H9 (cell line): ENCODE results near the gene SLC47A1. TPM values are rescaled to one million over a fixed set of nuclear protein-coding genes. Genes with fewer than 3 reads are reported as not detected.

ENCODE experiments used
- DNase-seq: peaks from one replicate; pipeline ENCODE4 v3.0.0-alpha.2; 2017
- H2AFZ ChIP-seq: one replicate; pipeline ENCODE4 v1.6.1; 2013; ENCODE audit warnings: mild to moderate bottlenecking, low read length, control low read depth, moderate library complexity
- H2AK5ac ChIP-seq: 2 replicates; pipeline ENCODE4 v1.6.1; 2013; ENCODE audit warnings: low read length, control low read depth, mixed read lengths; ENCODE audit not compliant: insufficient read length
- H2BK120ac ChIP-seq: one replicate; pipeline ENCODE4 v1.6.1; 2013; ENCODE audit warnings: low read depth, mild to moderate bottlenecking, low read length, control low read depth, inconsistent platforms; ENCODE audit not compliant: poor library complexity, severe bottlenecking
- H2BK12ac ChIP-seq: 2 replicates; pipeline ENCODE4 v1.6.1; 2013; ENCODE audit warnings: low read length, control low read depth, mixed read lengths, low read depth; ENCODE audit not compliant: insufficient read length
- H2BK15ac ChIP-seq: 2 replicates; pipeline ENCODE4 v1.6.1; 2013; ENCODE audit warnings: low read depth, low read length, control low read depth
- H2BK20ac ChIP-seq: one replicate; pipeline ENCODE4 v1.6.1; 2013; ENCODE audit warnings: low read depth, mild to moderate bottlenecking, low read length, control low read depth, inconsistent platforms; ENCODE audit not compliant: poor library complexity, severe bottlenecking
- H2BK5ac ChIP-seq: 2 replicates; pipeline ENCODE4 v1.6.1; 2013; ENCODE audit warnings: low read length, control low read depth, mixed read lengths; ENCODE audit not compliant: insufficient read length
- H3K14ac ChIP-seq: 2 replicates; pipeline ENCODE4 v1.6.1; 2013; ENCODE audit warnings: low read length, control low read depth; ENCODE audit not compliant: insufficient read depth
- H3K18ac ChIP-seq: 2 replicates; pipeline ENCODE4 v1.6.1; 2013; ENCODE audit warnings: low read depth, mild to moderate bottlenecking, mixed read lengths, low read length, control low read depth; ENCODE audit not compliant: insufficient read length
- H3K23ac ChIP-seq: 2 replicates; pipeline ENCODE4 v1.6.1; 2013; ENCODE audit warnings: low read length, control low read depth, mixed read lengths, low read depth; ENCODE audit not compliant: insufficient read length
- H3K23me2 ChIP-seq: 2 replicates; pipeline ENCODE4 v1.6.1; 2013; ENCODE audit warnings: low read depth, mild to moderate bottlenecking, mixed read lengths, low read length, control low read depth; ENCODE audit not compliant: insufficient read length, poor library complexity, severe bottlenecking
- H3K27ac ChIP-seq: 2 replicates; pipeline ENCODE4 v1.5.1; 2013; ENCODE audit warnings: low read length, control low read depth, mixed read lengths, low read depth; ENCODE audit not compliant: insufficient read length
- H3K27me3 ChIP-seq: 2 replicates; pipeline ENCODE4 v1.6.1; 2013; ENCODE audit warnings: low read length, control low read depth, inconsistent platforms; ENCODE audit not compliant: insufficient read depth
- H3K4ac ChIP-seq: 2 replicates; pipeline ENCODE4 v1.6.1; 2013; ENCODE audit warnings: low read depth, mild to moderate bottlenecking, control low read depth, inconsistent platforms, low read length, moderate library complexity
- H3K4me1 ChIP-seq: 2 replicates; pipeline ENCODE4 v1.6.1; 2013; ENCODE audit warnings: low read length, control low read depth, inconsistent platforms; ENCODE audit not compliant: insufficient read depth
- H3K4me2 ChIP-seq: 2 replicates; pipeline ENCODE4 v1.6.1; 2013; ENCODE audit warnings: low read length, control low read depth, mixed read lengths; ENCODE audit not compliant: insufficient read length, insufficient read depth
- H3K56ac ChIP-seq: 2 replicates; pipeline ENCODE4 v1.6.1; 2013; ENCODE audit warnings: low read depth, mild to moderate bottlenecking, mixed read lengths, low read length, control low read depth; ENCODE audit not compliant: insufficient read length
- H3K79me1 ChIP-seq: 2 replicates; pipeline ENCODE4 v1.6.1; 2013; ENCODE audit warnings: low read depth, mild to moderate bottlenecking, moderate library complexity, low read length, control low read depth, inconsistent platforms; ENCODE audit not compliant: insufficient read depth, poor library complexity, severe bottlenecking
- H3K79me2 ChIP-seq: 2 replicates; pipeline ENCODE4 v1.6.1; 2013; ENCODE audit warnings: low read length, control low read depth, inconsistent platforms; ENCODE audit not compliant: insufficient read depth
- H3K9ac ChIP-seq: 2 replicates; pipeline ENCODE4 v1.6.1; 2013; ENCODE audit warnings: low read length, control low read depth, mixed read lengths; ENCODE audit not compliant: insufficient read length; ENCODE audit errors: extremely low read depth
- H3K9me3 ChIP-seq: one replicate; pipeline ENCODE4 v1.6.1; 2013; ENCODE audit warnings: low read depth, low read length, inconsistent platforms; ENCODE audit not compliant: control insufficient read depth
- H3T11ph ChIP-seq: one replicate; pipeline ENCODE4 v1.6.1; 2013; ENCODE audit warnings: mild to moderate bottlenecking, low read length, control low read depth, inconsistent platforms
- H4K20me1 ChIP-seq: one replicate; pipeline ENCODE4 v1.6.1; 2013; ENCODE audit not compliant: control insufficient read depth, insufficient read length, insufficient read depth
- H4K5ac ChIP-seq: 2 replicates; pipeline ENCODE4 v1.6.1; 2013; ENCODE audit warnings: low read depth, mild to moderate bottlenecking, mixed read lengths, low read length, control low read depth; ENCODE audit not compliant: insufficient read length
- H4K8ac ChIP-seq: replicated peaks from 2 replicates; pipeline ENCODE4 v1.6.1; 2013; ENCODE audit warnings: low read length, control low read depth, mixed read lengths, low read depth; ENCODE audit not compliant: insufficient read length
- H4K91ac ChIP-seq: 2 replicates; pipeline ENCODE4 v1.6.1; 2013; ENCODE audit warnings: low read depth, mild to moderate bottlenecking, moderate library complexity, mixed read lengths, low read length, control low read depth; ENCODE audit not compliant: insufficient read length
- H3K27ac Mint-ChIP-seq, 3 experiments: 2 replicates in 2 of 3; 3 replicates in 1 of 3; pipeline ENCODE4 v1.8.0; 2020 to 2021; ENCODE audit warnings: mixed read lengths in 3 of 3, mild to moderate bottlenecking in 1 of 3, moderate library complexity in 1 of 3
- H3K27me3 Mint-ChIP-seq: 2 replicates; pipeline ENCODE4 v1.8.0; 2021; ENCODE audit warnings: low read depth, mild to moderate bottlenecking, moderate library complexity, mixed read lengths
- H3K36me3 Mint-ChIP-seq, 3 experiments: 2 replicates in 2 of 3; 3 replicates in 1 of 3; pipeline ENCODE4 v1.8.0; 2020 to 2021; ENCODE audit warnings: low read depth in 3 of 3, mixed read lengths in 3 of 3; ENCODE audit not compliant: insufficient read depth in 1 of 3
- H3K4me1 Mint-ChIP-seq, 2 experiments: 2 replicates each; pipeline ENCODE4 v1.8.0; 2020; ENCODE audit warnings: mixed read lengths in 2 of 2
- H3K4me3 Mint-ChIP-seq, 2 experiments: 2 replicates in 1 of 2; 3 replicates in 1 of 2; pipeline ENCODE4 v1.8.0; 2020 to 2021; ENCODE audit warnings: mild to moderate bottlenecking in 2 of 2, mixed read lengths in 2 of 2, moderate library complexity in 1 of 2
- H3K9me3 Mint-ChIP-seq, 2 experiments: 2 replicates in 1 of 2; 3 replicates in 1 of 2; pipeline ENCODE4 v1.8.0; 2020; ENCODE audit warnings: mild to moderate bottlenecking in 2 of 2, mixed read lengths in 2 of 2, moderate library complexity in 1 of 2
- CTCF ChIP-seq: fragments of 200-600 bp; sonication (generic); conservative IDR thresholded peaks from 3 replicates; pipeline ENCODE4 v1.8.0; 2021; ENCODE audit warnings: antibody characterized with exemption, mild to moderate bottlenecking
- WGBS: extraction: QIAGEN DNeasy Blood & Tissue Kit; methylation state at CpG from one replicate; pipeline ENCODE4 v1.1.7; 2013; ENCODE audit warnings: missing lambda C conversion rate, low lambda C conversion rate, mixed read lengths; ENCODE audit not compliant: insufficient read length; ENCODE audit errors: extremely low coverage; 5-methylcytosine and 5-hydroxymethylcytosine counted together
- total RNA-seq: library from RNA; stranded (reverse); gene quantifications from 2 replicates; pipeline ENCODE4 v1.2.1, GENCODE V29; 2021

The SLC47A1 gene
- total RNA-seq, 1 experiment from 2014 or later = 4.0 TPM

GRCh38 chr17:19539040-19539399, 5.4 kb downstream of the SLC47A1 start:
- H2BK120ac ChIP-seq = no peak overlapping the region
- WGBS = no CpG with 5 or more reads among the region's 7 CpGs
- no peak overlapping the region for H3K18ac ChIP-seq
- H4K91ac ChIP-seq = no peak overlapping the region
- H3K27ac ChIP-seq = no peak overlapping the region
- H3K4me1 ChIP-seq = no peaks in the 10 kb centered on the region
- H3K14ac ChIP-seq = no peak overlapping the region
- H2BK12ac ChIP-seq = no peak overlapping the region
- H4K5ac ChIP-seq = no peak overlapping the region
- H3K9me3 Mint-ChIP-seq = no peaks in the 10 kb centered on the region
- H3K4me3 Mint-ChIP-seq = no peak overlapping the region
- peaks cover 20 to 34% of the 10 kb centered on the region in 2 experiments for H3K4me1 Mint-ChIP-seq
- no peak overlapping the region for H2AFZ ChIP-seq
- no peak overlapping the region for H3K23ac ChIP-seq
- H3K27me3 ChIP-seq = peaks cover 8% of the 10 kb centered on the region; the same call in 1 of the 2 replicates
- H3K4ac ChIP-seq = no peak overlapping the region
- H3K27me3 Mint-ChIP-seq = peaks cover 24% of the 10 kb centered on the region
- H2AK5ac ChIP-seq = no peak overlapping the region
- H3K9me3 ChIP-seq = no peaks in the 10 kb centered on the region
- H3K79me1 ChIP-seq = no peaks in the 10 kb centered on the region
- no peak overlapping the region for H3K9ac ChIP-seq
- peaks cover 3% of the 10 kb centered on the region for H4K20me1 ChIP-seq
- no peak overlapping the region for H3T11ph ChIP-seq
- H3K27ac Mint-ChIP-seq = no peak overlapping the region
- H3K4me2 ChIP-seq = no peak overlapping the region
- peaks cover 5% of the 10 kb centered on the region for H3K23me2 ChIP-seq
- no peak overlapping the region for H2BK20ac ChIP-seq
- no peak for TF ChIP-seq CTCF
- no peaks in the 10 kb centered on the region for H3K79me2 ChIP-seq
- H2BK15ac ChIP-seq = no peak overlapping the region
- no peak overlapping the region for H3K56ac ChIP-seq
- H4K8ac ChIP-seq = no peak overlapping the region
- DNase-seq = no peak
- H3K36me3 Mint-ChIP-seq = no peaks in the 10 kb centered on the region
- H2BK5ac ChIP-seq = no peak overlapping the region
